ENCODE data around the gene SCG3.

SCG3 gene

DNA sequence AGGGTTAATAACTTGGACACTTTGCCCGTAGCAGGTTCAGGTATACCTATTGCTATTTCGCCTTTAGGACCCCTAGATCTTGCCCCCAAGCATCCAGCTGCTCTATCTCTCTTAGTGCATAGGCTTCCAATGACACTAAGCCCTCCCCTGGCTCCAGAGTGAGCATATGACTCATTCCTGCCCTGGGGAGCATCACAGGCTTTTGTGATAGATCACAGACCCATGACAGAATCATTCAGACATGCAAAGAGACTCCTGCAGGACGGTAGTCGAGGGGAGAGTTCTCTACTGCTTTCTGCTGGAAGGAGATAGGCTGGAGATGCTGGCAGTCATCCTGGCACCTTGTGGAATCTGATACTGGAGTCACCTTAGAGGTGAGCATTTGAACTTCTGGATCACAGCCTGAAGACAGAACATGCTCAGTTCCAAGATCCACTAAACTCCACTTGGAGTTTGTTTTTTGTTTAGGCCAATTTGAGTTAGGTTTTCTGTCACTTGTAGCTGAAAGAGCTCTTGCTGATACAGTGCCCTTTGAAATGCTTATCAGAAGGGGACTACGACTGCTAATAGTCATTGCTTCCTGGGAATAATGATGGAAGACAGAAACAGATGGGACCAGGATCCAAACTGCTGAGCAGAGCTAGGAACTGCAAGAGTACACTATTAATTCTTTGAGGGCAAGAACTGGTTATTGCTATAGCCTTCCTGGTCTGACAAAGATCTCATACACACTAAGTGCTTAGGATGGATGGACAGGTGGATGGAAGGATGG, 45.2 kb downstream of the SCG3 start:
- intact Hi-C loops (cut with micrococcal nuclease), result no loop called here
- no peaks in the 10 kb centered on the region for H3K9me3 Mint-ChIP-seq
- peaks cover 55% of the 10 kb centered on the region for H3K4me1 Mint-ChIP-seq (ENCODE audit: low read depth)
- no peak overlapping the region for H3K4me3 Mint-ChIP-seq
- peaks cover 2% of the 10 kb centered on the region for H3K27me3 Mint-ChIP-seq
- H3K27ac Mint-ChIP-seq, result no peak overlapping the region
- H3K36me3 Mint-ChIP-seq (ENCODE audit: low read depth), result peaks cover 41% of the 10 kb centered on the region

- H3K4me3 Mint-ChIP-seq, result no peak overlapping the region
- no peaks in the 10 kb centered on the region for H3K9me3 Mint-ChIP-seq
- H3K27me3 Mint-ChIP-seq, result peaks cover 2% of the 10 kb centered on the region
- H3K27ac Mint-ChIP-seq, result peak overlapping the region; percentile 73
- peaks cover 33% of the 10 kb centered on the region for H3K36me3 Mint-ChIP-seq (ENCODE audit: low read depth)
- peaks cover 60% of the 10 kb centered on the region for H3K4me1 Mint-ChIP-seq (ENCODE audit: low read depth)
- intact Hi-C loops (cut with micrococcal nuclease), result no loop called here
Measured at GRCh38 chr15:51727141-51727897, 46.0 kb downstream of the SCG3 start.

DNA sequence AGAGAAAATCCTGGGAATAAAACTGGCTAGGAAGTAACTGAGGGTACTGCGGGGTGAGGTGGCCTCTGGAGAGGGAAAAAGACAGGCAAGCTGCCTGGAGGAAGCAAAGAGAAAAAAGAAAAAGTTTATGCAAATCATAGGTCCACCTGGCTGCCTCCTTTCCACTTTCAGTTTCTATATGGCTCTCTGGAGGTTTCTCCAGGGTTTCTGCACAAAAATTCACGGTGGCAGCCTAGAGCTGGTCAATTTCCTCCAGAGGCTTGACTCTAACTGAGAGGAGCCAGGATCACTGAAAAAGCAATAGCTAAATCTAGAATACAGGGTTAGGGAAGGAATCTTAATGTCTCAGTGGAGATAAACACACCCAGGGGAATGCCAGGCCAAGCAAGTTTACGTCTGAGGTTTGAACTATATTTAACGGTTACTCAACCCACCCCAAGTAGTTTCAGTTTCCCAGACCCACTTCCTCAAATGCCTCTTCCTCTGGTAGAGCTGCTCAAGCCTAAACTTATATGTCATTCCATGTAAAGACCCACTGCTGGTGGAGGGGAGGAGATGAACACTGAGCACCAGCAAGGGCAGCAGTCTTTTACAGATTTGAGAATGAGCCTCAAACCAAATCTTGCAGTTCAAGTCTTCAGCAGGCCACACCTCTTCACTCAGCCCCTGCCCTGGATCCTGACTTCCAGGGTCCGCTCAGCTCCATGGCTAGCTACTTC, 50.4 kb downstream of the SCG3 start:
- intact Hi-C loops (cut with micrococcal nuclease), result loop anchor here (5.0 kb wide), 1 partner anchor 79 kb away; no protein-coding TSS in a partner anchor
- H3K27ac Mint-ChIP-seq, result peak overlapping the region; percentile 70
- peaks cover 36% of the 10 kb centered on the region for H3K36me3 Mint-ChIP-seq (ENCODE audit: low read depth)

GRCh38 chr15:51732646-51733045, 51.3 kb downstream of the SCG3 start:
- Mint-ChIP-seq H3K27me3 (peaks cover 12% of the 10 kb centered on the region), H3K9me3 (no peaks in the 10 kb centered on the region), H3K27ac (peak overlapping the region; percentile 70), H3K4me3 (no peak overlapping the region), H3K4me1 (ENCODE audit: low read depth) (peaks cover 65% of the 10 kb centered on the region), H3K36me3 (ENCODE audit: low read depth) (peaks cover 36% of the 10 kb centered on the region)
- intact Hi-C loops (cut with micrococcal nuclease), result loop anchor here (5.0 kb wide), 1 partner anchor 80 kb away; no protein-coding TSS in a partner anchor

More for the DNA sequence above, 50.4 kb downstream of the SCG3 start:
- H3K9me3 Mint-ChIP-seq, result no peaks in the 10 kb centered on the region
- peak overlapping the region; percentile 68 for H3K4me3 Mint-ChIP-seq
- peaks cover 73% of the 10 kb centered on the region for H3K4me1 Mint-ChIP-seq (ENCODE audit: low read depth)
- H3K27me3 Mint-ChIP-seq, result peaks cover 12% of the 10 kb centered on the region

- intact Hi-C loops (cut with micrococcal nuclease), result loop anchor here (2.0 kb wide), 1 partner anchor 35 kb away; no protein-coding TSS in a partner anchor
- Mint-ChIP-seq H3K27me3 (peaks cover 15% of the 10 kb centered on the region), H3K27ac (no peak overlapping the region), H3K36me3 (ENCODE audit: low read depth) (peaks cover 19% of the 10 kb centered on the region), H3K4me1 (ENCODE audit: low read depth) (peaks cover 73% of the 10 kb centered on the region), H3K4me3 (peak overlapping the region; percentile 84), H3K9me3 (no peaks in the 10 kb centered on the region)
Measured at GRCh38 chr15:51735228-51736010, 54.1 kb downstream of the SCG3 start.

DNA sequence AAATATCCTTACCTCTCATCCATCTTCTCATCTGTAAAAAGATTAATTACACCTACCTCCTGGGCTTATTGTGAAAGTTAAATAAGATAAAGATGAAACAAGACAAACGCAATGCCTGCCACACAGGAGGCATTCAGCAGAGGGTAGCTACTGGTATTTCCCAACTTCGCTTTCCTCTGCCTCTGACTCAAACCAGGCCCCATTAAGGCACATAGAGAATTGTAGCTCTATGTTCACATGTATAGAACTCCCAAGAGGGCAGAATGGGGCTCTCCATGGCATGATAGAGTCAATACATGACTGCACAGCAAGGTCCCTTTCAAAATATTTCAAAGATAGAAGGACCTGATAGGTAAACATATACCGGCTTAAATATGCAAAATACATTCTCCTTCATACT, 54.8 kb downstream of the SCG3 start:
- Mint-ChIP-seq H3K27me3 (peaks cover 13% of the 10 kb centered on the region), H3K4me1 (ENCODE audit: low read depth) (peaks cover 67% of the 10 kb centered on the region), H3K4me3 (peak overlapping the region; percentile 84), H3K27ac (no peak overlapping the region), H3K9me3 (no peaks in the 10 kb centered on the region), H3K36me3 (ENCODE audit: low read depth) (peaks cover 13% of the 10 kb centered on the region)
- intact Hi-C loops (cut with micrococcal nuclease), result loop anchor here (2.0 kb wide), 1 partner anchor 35 kb away; no protein-coding TSS in a partner anchor

- intact Hi-C loops (cut with micrococcal nuclease), result loop anchor here (2.0 kb wide), 1 partner anchor 34 kb away; no protein-coding TSS in a partner anchor
- H3K27me3 Mint-ChIP-seq, result peaks cover 13% of the 10 kb centered on the region
- H3K4me3 Mint-ChIP-seq, result peak overlapping the region; percentile 84
- H3K36me3 Mint-ChIP-seq (ENCODE audit: low read depth), result peaks cover 13% of the 10 kb centered on the region
- no peaks in the 10 kb centered on the region for H3K9me3 Mint-ChIP-seq
- H3K27ac Mint-ChIP-seq, result peak overlapping the region; percentile 68
- peaks cover 58% of the 10 kb centered on the region for H3K4me1 Mint-ChIP-seq (ENCODE audit: low read depth)
Measured at GRCh38 chr15:51736751-51737521, 55.6 kb downstream of the SCG3 start.

- Mint-ChIP-seq H3K27ac (peak within 1 kb of the TSS; percentile 68), H3K4me3 (peak within 1 kb of the TSS; percentile 84), H3K9me3 (no peaks in the 10 kb centered on the region), H3K36me3 (ENCODE audit: low read depth) (peaks cover 9% of the 10 kb centered on the region), H3K4me1 (ENCODE audit: low read depth) (peaks cover 50% of the 10 kb centered on the region), H3K27me3 (peaks cover 10% of the 10 kb centered on the region)
- intact Hi-C loops (cut with micrococcal nuclease), result loop anchor here (2.0 kb wide), 1 partner anchor 33 kb away; no protein-coding TSS in a partner anchor
Measured at GRCh38 chr15:51737522-51738305, 56.4 kb downstream of the SCG3 start, which contains the start of gene LYSMD2. Gene LYSMD2 (minus strand): TSS chr15:51737655. CDS start chr15:51737622, 33 bp downstream.

- no peaks in the 10 kb centered on the region for H3K9me3 Mint-ChIP-seq
Measured at GRCh38 chr15:51738553-51738952, 57.2 kb downstream of the SCG3 start.

DNA sequence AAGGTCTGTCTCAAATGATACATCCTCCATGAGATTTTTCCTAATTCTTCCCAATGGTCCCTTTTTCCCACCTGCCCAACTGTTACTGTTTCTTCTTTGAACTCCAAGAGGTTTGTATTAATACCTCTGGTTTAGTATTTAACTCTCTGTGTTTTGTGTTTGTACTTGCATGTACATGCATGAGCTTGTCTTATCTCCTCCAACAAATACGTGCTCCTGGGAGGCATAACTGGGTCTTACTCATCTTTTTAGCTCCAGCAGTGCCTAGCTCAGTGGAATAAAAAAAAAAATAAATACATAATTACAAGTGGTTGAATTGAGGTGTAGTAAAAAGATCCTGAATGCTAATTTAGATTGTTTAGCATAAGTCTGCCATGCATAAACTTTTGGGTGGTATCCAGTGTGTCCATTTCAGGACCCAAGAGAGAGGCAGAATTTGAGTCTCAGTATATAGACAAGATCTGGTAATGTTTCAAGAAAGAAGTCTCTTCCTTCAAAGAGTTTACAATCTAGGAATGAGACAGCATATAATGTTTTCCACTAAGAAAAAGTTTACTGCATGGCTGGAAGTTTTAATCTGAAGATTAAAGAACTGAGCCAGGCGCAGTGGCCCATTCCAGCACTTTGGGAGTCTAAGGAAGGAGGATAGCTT, 57.9 kb downstream of the SCG3 start:
- Mint-ChIP-seq H3K9me3 (no peaks in the 10 kb centered on the region), H3K27me3 (peaks cover 4% of the 10 kb centered on the region), H3K36me3 (ENCODE audit: low read depth) (no peaks in the 10 kb centered on the region), H3K4me1 (ENCODE audit: low read depth) (peaks cover 35% of the 10 kb centered on the region), H3K27ac (no peak overlapping the region), H3K4me3 (no peak overlapping the region)
- intact Hi-C loops (cut with micrococcal nuclease), result no loop called here

More at GRCh38 chr15:51738553-51738952, 57.2 kb downstream of the SCG3 start:
- intact Hi-C loops (cut with micrococcal nuclease), result no loop called here
- peak overlapping the region; percentile 68 for H3K27ac Mint-ChIP-seq
- H3K27me3 Mint-ChIP-seq, result peaks cover 4% of the 10 kb centered on the region
- H3K36me3 Mint-ChIP-seq (ENCODE audit: low read depth), result peaks cover under 1% of the 10 kb centered on the region
- H3K4me1 Mint-ChIP-seq (ENCODE audit: low read depth), result peaks cover 42% of the 10 kb centered on the region
- no peak overlapping the region for H3K4me3 Mint-ChIP-seq

DNA sequence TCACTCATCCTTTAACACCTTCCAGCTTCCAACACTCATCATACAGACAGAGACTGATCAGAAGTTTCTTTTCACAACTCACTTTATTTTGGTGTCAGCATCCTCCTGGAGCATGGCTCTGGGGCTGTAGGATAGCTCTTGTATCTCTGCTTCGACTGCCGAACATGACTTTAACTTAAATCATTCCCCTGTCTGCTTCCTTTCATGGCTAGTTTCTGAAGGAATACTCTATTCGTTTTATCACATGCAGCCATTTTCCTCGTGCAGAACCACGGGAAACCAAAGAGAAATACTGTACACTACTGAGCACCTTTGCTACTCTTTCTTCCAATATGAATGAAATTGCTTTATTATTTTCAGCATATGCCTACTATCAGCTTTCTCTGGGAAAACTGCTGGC, 68.0 kb downstream of the SCG3 start:
- Mint-ChIP-seq H3K9me3 (no peaks in the 10 kb centered on the region), H3K4me1 (ENCODE audit: low read depth) (peaks cover 33% of the 10 kb centered on the region), H3K27ac (no peak overlapping the region), H3K36me3 (ENCODE audit: low read depth) (no peaks in the 10 kb centered on the region), H3K4me3 (no peak overlapping the region), H3K27me3 (peaks cover 26% of the 10 kb centered on the region)
- intact Hi-C loops (cut with micrococcal nuclease), result no loop called here
